HepG2 (cell line): ENCODE measurements around the gene TBC1D10B. TPM values are rescaled to one million over a fixed set of nuclear protein-coding genes. Genes with fewer than 3 reads are reported as not detected.

Experiments
- ATAC-seq: fragments of 200-7000 bp; cut with Tn5 transposase; 3 replicates; pipeline ENCODE4 v1.9.1; 2020; ENCODE audit warnings: mild to moderate bottlenecking, moderate library complexity
- BruUV-seq: library from RNA; stranded (reverse); fragments of 400-500 nt; replicated peaks from 2 replicates; lab custom pipeline; 2021; lab: Mats Ljungman, UMichigan
- CTCF ChIA-PET: fragments of 300-600 bp; formaldehyde crosslinking; extraction: SDS; loops from one replicate; lab custom pipeline; 2021; ENCODE audit warnings: low total read pairs, inconsistent platforms, low intra/inter-chr PET ratio; lab: Yijun Ruan, JAX
- POLR2A ChIA-PET: fragments of 350-600 bp; sonication (Branson Sonifier 250); formaldehyde crosslinking; loops from one replicate; lab custom pipeline; 2020; ENCODE audit warnings: antibody characterized with exemption, inconsistent platforms; lab: Yijun Ruan, JAX
- DNase-seq: peaks from one replicate; pipeline ENCODE4 v3.0.0-alpha.2; 2015; ENCODE audit warnings: low spot score
- FAIRE-seq: peaks from 3 replicates; lab custom pipeline; 2011; peaks lifted over from hg19 to GRCh38; lab: Jason Lieb, UNC
- H2AFZ ChIP-seq: one replicate; pipeline ENCODE4 v1.6.1; 2011; ENCODE audit warnings: low read length, inconsistent platforms
- H3K27ac ChIP-seq: fragments of 300-600 bp; 3 replicates; pipeline ENCODE4 v1.8.0; 2011; ENCODE audit warnings: mixed run types, mild to moderate bottlenecking, mixed read lengths, low read length, inconsistent platforms; ENCODE audit not compliant: insufficient read depth; ENCODE audit errors: extremely low read length
- H3K27me3 ChIP-seq, 2 experiments: fragments of 200-600 bp in 1 of 2; 2 replicates in 1 of 2; 3 replicates in 1 of 2; pipeline versions ENCODE4 v1.6.0 to v1.8.0; 2011; ENCODE audit warnings: low read length in 2 of 2, mild to moderate bottlenecking in 2 of 2, moderate library complexity in 2 of 2, inconsistent platforms in 1 of 2; ENCODE audit not compliant: insufficient read depth in 2 of 2, control insufficient read depth in 1 of 2
- H3K36me3 ChIP-seq, 2 experiments: fragments of 200-600 bp in 1 of 2; replicated peaks in 1 of 2; 2 replicates in 1 of 2; 3 replicates in 1 of 2; pipeline versions ENCODE4 v1.5.1 to v1.8.0; 2011; ENCODE audit warnings: low read length in 2 of 2, inconsistent platforms in 1 of 2; ENCODE audit not compliant: insufficient read depth in 2 of 2, control insufficient read depth in 1 of 2
- H3K4me1 ChIP-seq: 2 replicates; pipeline ENCODE4 v1.5.1; 2012; ENCODE audit warnings: low read length, inconsistent platforms; ENCODE audit not compliant: insufficient read depth
- H3K4me2 ChIP-seq: 2 replicates; pipeline ENCODE4 v1.6.0; 2011; ENCODE audit warnings: low read depth, low read length, inconsistent platforms
- H3K4me3 ChIP-seq, 3 experiments: fragments of 200-600 bp in 1 of 3; sonication (generic), shearing (Covaris generic) in 1 of 3; replicated peaks in 1 of 3; 2 replicates each; pipeline ENCODE4 v1.5.1; 2011 to 2016; ENCODE audit warnings: low read length in 3 of 3, inconsistent platforms in 2 of 3, low read depth in 2 of 3, mild to moderate bottlenecking in 2 of 3, control low read depth in 1 of 3, mixed read lengths in 1 of 3; ENCODE audit not compliant: insufficient read depth in 1 of 3
- H3K79me2 ChIP-seq: one replicate; pipeline ENCODE4 v1.6.1; 2011; ENCODE audit warnings: low read length, inconsistent platforms; ENCODE audit not compliant: insufficient read depth
- H3K9ac ChIP-seq: 2 replicates; pipeline ENCODE4 v1.6.0; 2011; ENCODE audit warnings: mild to moderate bottlenecking, low read depth, low read length, inconsistent platforms; ENCODE audit not compliant: insufficient read depth
- H3K9me3 ChIP-seq: 2 replicates; pipeline ENCODE4 v1.5.1; 2012; ENCODE audit warnings: mild to moderate bottlenecking, low read length
- H4K20me1 ChIP-seq: 2 replicates; pipeline ENCODE4 v1.6.0; 2011; ENCODE audit warnings: inconsistent platforms, mild to moderate bottlenecking, low read length, moderate library complexity; ENCODE audit not compliant: insufficient read depth
- MEIS1 ChIP-seq: sonication (generic); formaldehyde crosslinking; IDR thresholded peaks from 2 replicates; pipeline ENCODE4 v1.9.0; 2021; ENCODE audit warnings: mild to moderate bottlenecking, missing genetic modification reagents, moderate library complexity, borderline replicate concordance
- MNT ChIP-seq: fragments of 450-650 bp; IDR thresholded peaks from 2 replicates; pipeline ENCODE4 v1.6.1; 2016
- NFIC ChIP-seq: IDR thresholded peaks from 2 replicates; pipeline ENCODE4 v1.6.1; 2012; ENCODE audit warnings: mild to moderate bottlenecking, low read length, inconsistent platforms
- RXRA ChIP-seq: sonication (generic); formaldehyde crosslinking; IDR thresholded peaks from 2 replicates; pipeline ENCODE4 v1.5.1; 2020; ENCODE audit warnings: missing genetic modification reagents
- SRSF1 ChIP-seq: fragments of 200-400 bp; formaldehyde crosslinking; optimal IDR thresholded peaks from 2 replicates; pipeline ENCODE3; 2017; ENCODE audit warnings: mild to moderate bottlenecking, low read depth, low read length, moderate library complexity
- ZNF121 ChIP-seq: sonication (generic); formaldehyde crosslinking; IDR thresholded peaks from 2 replicates; pipeline ENCODE4 v1.5.0; 2020; ENCODE audit warnings: mild to moderate bottlenecking, missing genetic modification reagents
- ZNF451 ChIP-seq: sonication (generic); formaldehyde crosslinking; IDR thresholded peaks from 2 replicates; pipeline ENCODE4 v1.5.0; 2020; ENCODE audit warnings: mild to moderate bottlenecking, missing genetic modification reagents
- ZNF569 ChIP-seq: sonication (generic); formaldehyde crosslinking; IDR thresholded peaks from 2 replicates; pipeline ENCODE4 v1.5.0; 2020; ENCODE audit warnings: mild to moderate bottlenecking, missing genetic modification reagents, moderate library complexity, borderline replicate concordance
- WGBS: methylation state at CpG from one replicate; pipeline ENCODE4 v1.1.6; 2017; ENCODE audit warnings: low lambda C conversion rate; 5-methylcytosine and 5-hydroxymethylcytosine counted together
- in situ Hi-C: cut with HindIII; loops from 2 replicates; pipeline ENCODE4 v1.10.0; 2017; ENCODE audit warnings: low pct_unique_long_range_greater_than_20kb; ENCODE audit not compliant: extremely low pct_ligation_motif_present
- intact Hi-C: fragments of 100-400 bp; cut with micrococcal nuclease; formaldehyde crosslinking; loops from one replicate; pipeline ENCODE4 v1.10.0; 2022; ENCODE audit not compliant: unreplicated experiment
- polyA plus RNA-seq, 8 experiments: library from polyadenylated mRNA; depleted of rRNA in 3 of 8; stranded (reverse) in 7 of 8; unstranded in 1 of 8; fragments of >200 nt; fragmentation: Illumina TruSeq in 4 of 8; extraction: Trizol in 4 of 8; gene quantifications; 2 replicates each; pipeline versions ENCODE4 v1.2.1 to v1.2.3, GENCODE V29; 2011 to 2016; ENCODE audit warnings: low read depth in 4 of 8, missing spikeins in 1 of 8, mixed read lengths in 1 of 8; ENCODE audit not compliant: insufficient read depth in 1 of 8
- total RNA-seq, 5 experiments: library from RNA; depleted of rRNA; stranded (reverse); fragments of >200 nt; fragmentation: Illumina TruSeq; extraction: Trizol; gene quantifications; 2 replicates each; pipeline ENCODE4 v1.2.3, GENCODE V29; 2016; ENCODE audit warnings: low read depth in 1 of 5

TBC1D10B gene
- total and polyA plus RNA-seq, 2 of the 13 experiments (the other 11 are each of a cell fraction or from before 2014, with no cell fraction given): 15.7 to 24.8 TPM

- WGBS: 82% methylated on average over 8 of the region's 8 CpGs
- H3K27ac ChIP-seq: no peak overlapping the region
- no peak overlapping the region for H2AFZ ChIP-seq
- peaks cover 56% of the 10 kb centered on the region for H3K4me1 ChIP-seq
- no peaks in the 10 kb centered on the region for H4K20me1 ChIP-seq
- BruUV-seq: no TSS peak
- no peak for TF ChIP-seq ZNF569
- no peak for TF ChIP-seq RXRA (CRISPR knock-in tag)
- TF ChIP-seq SRSF1: no peak
- TF ChIP-seq MEIS1 (CRISPR knock-in tag): no peak
- no peak for TF ChIP-seq ZNF451 (CRISPR knock-in tag)
- TF ChIP-seq NFIC: no peak
- H3K79me2 ChIP-seq: peaks cover 2% of the 10 kb centered on the region
- no peak for FAIRE-seq
- CTCF ChIA-PET: no interaction called here
- H3K4me3 ChIP-seq: no peak overlapping the region
- no peaks in the 10 kb centered on the region for H3K9me3 ChIP-seq
- H3K27me3 ChIP-seq: no peaks in the 10 kb centered on the region
- in situ Hi-C loops (no loop called here), intact Hi-C loops (no loop called here)
- no peak for DNase-seq
- ATAC-seq: no peak
- no peak overlapping the region for H3K4me2 ChIP-seq
- H3K9ac ChIP-seq: no peak overlapping the region
- POLR2A ChIA-PET: no interaction called here
- H3K36me3 ChIP-seq: no peaks in the 10 kb centered on the region
These were observed 5.6 kb upstream of the TBC1D10B start for GRCh38 chr16:30375864-30376263.

GRCh38 chr16:30374538-30374937, 4.2 kb upstream of the TBC1D10B start, which contains the start of gene MYL11:
Gene MYL11 (plus strand): TSS chr16:30374802. CDS start chr16:30374858, 56 bp downstream.
- Histone ChIP-seq H3K9ac (no peak within 1 kb of the TSS), H4K20me1 (no peaks in the 10 kb centered on the region; the same call in 1 of the 2 replicates), H3K4me1 (peaks cover 42% of the 10 kb centered on the region), H3K79me2 (peaks cover 4% of the 10 kb centered on the region), H3K27me3 (no peaks in the 10 kb centered on the region), H3K9me3 (no peaks in the 10 kb centered on the region), H3K27ac (no peak within 1 kb of the TSS), H3K36me3 (no peaks in the 10 kb centered on the region), H3K4me2 (no peak within 1 kb of the TSS), H2AFZ (no peak within 1 kb of the TSS), H3K4me3 (no peak within 1 kb of the TSS)
- no peak for FAIRE-seq
- TF ChIP-seq ZNF121: 0 out of 2 replicates have a peak, but pooled peaks have one; percentile 5
- no peak for TF ChIP-seq MNT
- no TSS peak for BruUV-seq
- no peak for ATAC-seq
- in situ Hi-C loops (no loop called here), intact Hi-C loops (no loop called here)
- DNase-seq: no peak
- 64% methylated on average over 6 of the region's 6 CpGs for WGBS
- ChIA-PET POLR2A (no interaction called here), CTCF (no interaction called here)
